CD14-positive monocyte (primary cell): ENCODE results near the gene RHCG. TPM values are rescaled to one million over a fixed set of nuclear protein-coding genes. Genes with fewer than 3 reads are reported as not detected.

Experiments used
- DNase-seq, 3 donors: peaks; one replicate each; pipeline ENCODE4 v3.0.0-alpha.2; 2011 to 2022
- H2AFZ ChIP-seq: 2 replicates; pipeline ENCODE4 v1.6.0; 2012; ENCODE audit warnings: mild to moderate bottlenecking, low read depth, low read length, inconsistent platforms; ENCODE audit not compliant: insufficient read depth, poor library complexity, severe bottlenecking
- H3K27ac ChIP-seq, 2 donors: 1 replicate in 1 of 2; 2 replicates in 1 of 2; pipeline ENCODE4 v1.5.1; 2012 to 2013; ENCODE audit warnings: low read length in 2 of 2, control low read depth in 1 of 2, inconsistent platforms in 1 of 2, low read depth in 1 of 2, mild to moderate bottlenecking in 1 of 2
- H3K27me3 ChIP-seq, 2 donors: one replicate each; pipeline versions ENCODE4 v1.6.0 to v1.6.1; 2011 to 2013; ENCODE audit warnings: low read length in 2 of 2; ENCODE audit not compliant: control insufficient read depth in 2 of 2, insufficient read depth in 2 of 2
- H3K36me3 ChIP-seq, 2 donors: replicated peaks in 1 of 2; 1 replicate in 1 of 2; 2 replicates in 1 of 2; pipeline versions ENCODE4 v1.5.1 to v1.6.1; 2012 to 2013; ENCODE audit warnings: low read length in 2 of 2, control low read depth in 1 of 2, inconsistent platforms in 1 of 2, mild to moderate bottlenecking in 1 of 2; ENCODE audit not compliant: insufficient read depth in 2 of 2, control insufficient read depth in 1 of 2
- H3K4me1 ChIP-seq, 2 donors: 1 replicate in 1 of 2; 2 replicates in 1 of 2; pipeline versions ENCODE4 v1.5.1 to v1.6.1; 2012 to 2013; ENCODE audit warnings: low read length in 2 of 2, control low read depth in 1 of 2, inconsistent platforms in 1 of 2, mild to moderate bottlenecking in 1 of 2, moderate library complexity in 1 of 2; ENCODE audit not compliant: insufficient read depth in 2 of 2, control insufficient read depth in 1 of 2
- H3K4me2 ChIP-seq: replicated peaks from 2 replicates; pipeline ENCODE3; 2012; ENCODE audit warnings: low read length, moderate library complexity, mild to moderate bottlenecking; ENCODE audit not compliant: poor library complexity, severe bottlenecking; ENCODE audit errors: extremely low read depth
- H3K4me3 ChIP-seq, 3 experiments: fragments of 200-600 bp in 1 of 3; sonication (generic) in 1 of 3; replicated peaks in 1 of 3; 1 replicate in 2 of 3; 2 replicates in 1 of 3; pipeline ENCODE4 v1.5.1; 2011 to 2013; ENCODE audit warnings: low read length in 3 of 3, mild to moderate bottlenecking in 3 of 3, control low read depth in 2 of 3, low read depth in 2 of 3, inconsistent platforms in 1 of 3, moderate library complexity in 1 of 3
- H3K79me2 ChIP-seq: 2 replicates; pipeline ENCODE4 v1.6.0; 2012; ENCODE audit warnings: mild to moderate bottlenecking, control low read depth, inconsistent platforms, low read length, moderate library complexity; ENCODE audit not compliant: insufficient read depth
- H3K9ac ChIP-seq: 2 replicates; pipeline ENCODE4 v1.6.0; 2017; ENCODE audit warnings: low read length, mild to moderate bottlenecking; ENCODE audit not compliant: insufficient read depth, poor library complexity, severe bottlenecking
- H3K9me3 ChIP-seq, 2 donors: replicated peaks in 1 of 2; 1 replicate in 1 of 2; 2 replicates in 1 of 2; pipeline versions ENCODE4 v1.5.1 to v1.6.1; 2012 to 2013; ENCODE audit warnings: low read length in 2 of 2, control low read depth in 1 of 2; ENCODE audit not compliant: control insufficient read depth in 1 of 2, insufficient read depth in 1 of 2
- H4K20me1 ChIP-seq: 2 replicates; pipeline ENCODE4 v1.6.0; 2012; ENCODE audit warnings: mild to moderate bottlenecking, low read length, control low read depth, moderate library complexity; ENCODE audit not compliant: insufficient read depth
- H3K27ac Mint-ChIP-seq, 7 donors: one replicate each; pipeline ENCODE4 v1.8.0; 2020; ENCODE audit warnings: mild to moderate bottlenecking in 7 of 7, mixed read lengths in 7 of 7, moderate library complexity in 6 of 7, inconsistent platforms in 2 of 7
- H3K27me3 Mint-ChIP-seq, 3 donors: one replicate each; pipeline ENCODE4 v1.8.0; 2021 to 2022; ENCODE audit warnings: low read depth in 3 of 3, mild to moderate bottlenecking in 3 of 3, mixed read lengths in 3 of 3, moderate library complexity in 3 of 3, inconsistent platforms in 1 of 3
- H3K36me3 Mint-ChIP-seq, 2 donors: one replicate each; pipeline ENCODE4 v1.8.0; 2020; ENCODE audit warnings: mixed read lengths in 2 of 2, inconsistent platforms in 1 of 2, mild to moderate bottlenecking in 1 of 2
- H3K4me1 Mint-ChIP-seq: one replicate; pipeline ENCODE4 v1.8.0; 2020; ENCODE audit warnings: mild to moderate bottlenecking, mixed read lengths
- H3K4me3 Mint-ChIP-seq, 2 donors: one replicate each; pipeline ENCODE4 v1.8.0; 2020; ENCODE audit warnings: mild to moderate bottlenecking in 2 of 2, mixed read lengths in 2 of 2, moderate library complexity in 1 of 2
- H3K9me3 Mint-ChIP-seq, 7 donors: one replicate each; pipeline ENCODE4 v1.8.0; 2020 to 2022; ENCODE audit warnings: mixed read lengths in 7 of 7, mild to moderate bottlenecking in 6 of 7, moderate library complexity in 6 of 7, inconsistent platforms in 2 of 7
- WGBS: methylation state at CpG from one replicate; pipeline ENCODE4 v1.1.5; 2013; ENCODE audit warnings: missing lambda C conversion rate; ENCODE audit not compliant: insufficient coverage; 5-methylcytosine and 5-hydroxymethylcytosine counted together
- intact Hi-C, 2 donors: fragments of 100-400 bp; cut with micrococcal nuclease; formaldehyde crosslinking; loops; one replicate each; pipeline versions ENCODE4 v1.15.0 to v1.15.1; 2023
- polyA plus RNA-seq, 3 donors: library from polyadenylated mRNA; depleted of rRNA in 1 of 3; unstranded in 2 of 3; stranded (reverse) in 1 of 3; fragments of 300-500 nt in 2 of 3; fragments of >200 nt in 1 of 3; fragmentation: Illumina TruSeq in 2 of 3; gene quantifications; 1 replicate in 2 of 3; 2 replicates in 1 of 3; pipeline ENCODE4 v1.2.3, GENCODE V29; 2012 to 2021
- TF ChIP-seq, protein P1 (sequence below): fragments of 200-600 bp; IDR thresholded peaks from one replicate; pipeline ENCODE4 v1.8.0; 2022; ENCODE audit warnings: antibody characterized with exemption, mild to moderate bottlenecking

RHCG gene
- polyA plus RNA-seq, 3 donors: not detected

DNA sequence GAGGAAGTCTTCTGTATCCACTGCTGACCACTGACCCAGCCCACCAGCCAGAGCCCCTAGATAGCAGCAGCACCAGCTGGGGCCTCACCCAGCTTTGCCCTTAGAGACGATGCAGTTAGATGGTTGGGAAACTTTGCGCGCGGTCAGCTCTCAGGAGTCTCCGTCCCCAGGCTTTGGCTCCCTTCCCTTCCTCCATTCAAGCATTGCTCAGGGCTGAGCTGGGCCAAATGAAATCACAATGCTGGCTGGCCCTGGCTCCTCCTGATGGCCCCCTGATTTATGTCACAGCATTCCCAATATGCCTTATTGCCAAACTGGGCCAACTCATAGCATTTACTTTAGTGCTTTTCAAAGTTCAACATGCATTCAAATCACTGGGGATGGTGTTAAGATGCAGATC lies 34.6 kb upstream of the RHCG start:
- Histone ChIP-seq H3K79me2 (no peaks in the 10 kb centered on the region), H3K9me3 (no peaks in the 10 kb centered on the region), H3K9ac (no peak overlapping the region), H3K27ac (no peak overlapping the region), H3K4me2 (no peak overlapping the region), H4K20me1 (no peaks in the 10 kb centered on the region), H3K36me3 (no peaks in the 10 kb centered on the region), H3K4me1 (no peaks in the 10 kb centered on the region), H3K4me3 (no peak overlapping the region), H3K27me3 (no peaks in the 10 kb centered on the region), H2AFZ (no peak overlapping the region)
- peaks cover 7 to 13% (median 7%) of the 10 kb centered on the region in 3 donors for H3K27me3 Mint-ChIP-seq
- no peaks in the 10 kb centered on the region for H3K4me1 Mint-ChIP-seq
- no peak overlapping the region for H3K4me3 Mint-ChIP-seq
- no peak overlapping the region for H3K27ac Mint-ChIP-seq
- H3K9me3 Mint-ChIP-seq: peaks cover 0 to 8% (median 5%) of the 10 kb centered on the region in 7 donors
- intact Hi-C loops: no loop called here
- no peaks in the 10 kb centered on the region for H3K36me3 Mint-ChIP-seq
- TF ChIP-seq, protein P1, sequence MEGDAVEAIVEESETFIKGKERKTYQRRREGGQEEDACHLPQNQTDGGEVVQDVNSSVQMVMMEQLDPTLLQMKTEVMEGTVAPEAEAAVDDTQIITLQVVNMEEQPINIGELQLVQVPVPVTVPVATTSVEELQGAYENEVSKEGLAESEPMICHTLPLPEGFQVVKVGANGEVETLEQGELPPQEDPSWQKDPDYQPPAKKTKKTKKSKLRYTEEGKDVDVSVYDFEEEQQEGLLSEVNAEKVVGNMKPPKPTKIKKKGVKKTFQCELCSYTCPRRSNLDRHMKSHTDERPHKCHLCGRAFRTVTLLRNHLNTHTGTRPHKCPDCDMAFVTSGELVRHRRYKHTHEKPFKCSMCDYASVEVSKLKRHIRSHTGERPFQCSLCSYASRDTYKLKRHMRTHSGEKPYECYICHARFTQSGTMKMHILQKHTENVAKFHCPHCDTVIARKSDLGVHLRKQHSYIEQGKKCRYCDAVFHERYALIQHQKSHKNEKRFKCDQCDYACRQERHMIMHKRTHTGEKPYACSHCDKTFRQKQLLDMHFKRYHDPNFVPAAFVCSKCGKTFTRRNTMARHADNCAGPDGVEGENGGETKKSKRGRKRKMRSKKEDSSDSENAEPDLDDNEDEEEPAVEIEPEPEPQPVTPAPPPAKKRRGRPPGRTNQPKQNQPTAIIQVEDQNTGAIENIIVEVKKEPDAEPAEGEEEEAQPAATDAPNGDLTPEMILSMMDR: no peak
- DNase-seq: no peak
- 86% methylated on average over 5 of the region's 5 CpGs for WGBS

DNA sequence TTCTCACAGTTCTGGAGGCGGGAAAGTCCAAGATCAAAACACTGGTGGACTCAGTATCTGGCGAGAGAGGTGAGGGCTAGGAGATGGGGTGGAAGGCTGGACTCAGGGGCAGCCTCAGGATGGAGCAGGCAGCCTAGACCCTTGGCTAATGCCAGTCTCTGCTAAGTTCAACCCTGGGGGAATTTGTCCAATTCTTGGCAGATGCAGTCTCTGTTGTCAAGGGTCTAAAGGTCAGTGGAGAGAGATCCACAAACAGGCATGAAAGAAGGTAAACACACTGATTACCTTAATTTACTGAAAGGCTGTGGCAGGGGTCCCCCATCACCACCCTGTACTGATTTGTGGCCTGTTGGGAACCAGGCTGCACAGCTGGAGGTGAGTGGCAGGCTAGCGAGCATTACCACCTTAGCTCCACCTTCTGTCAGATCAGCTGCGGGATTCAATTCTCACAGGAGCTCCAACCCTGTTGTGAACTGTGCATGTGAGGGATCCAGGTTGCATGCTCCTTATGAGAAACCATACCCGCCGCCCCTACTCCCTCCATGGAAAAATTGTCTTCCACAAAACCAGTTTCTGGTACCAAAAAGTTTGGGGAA lies 32.5 kb upstream of the RHCG start:
- Mint-ChIP-seq H3K4me3 (no peak overlapping the region), H3K27me3 (peaks cover 7 to 10% (median 10%) of the 10 kb centered on the region in 3 donors), H3K9me3 (peaks cover 0 to under 1% (median 0%) of the 10 kb centered on the region in 7 donors), H3K27ac (no peak overlapping the region), H3K4me1 (no peaks in the 10 kb centered on the region), H3K36me3 (no peaks in the 10 kb centered on the region)
- TF ChIP-seq, protein P1: no peak
- Histone ChIP-seq H3K4me2 (no peak overlapping the region), H3K4me3 (no peak overlapping the region), H3K9me3 (no peaks in the 10 kb centered on the region), H3K9ac (no peak overlapping the region), H3K36me3 (no peaks in the 10 kb centered on the region), H3K27ac (no peak overlapping the region), H3K79me2 (no peaks in the 10 kb centered on the region), H3K27me3 (no peaks in the 10 kb centered on the region), H3K4me1 (no peaks in the 10 kb centered on the region), H2AFZ (no peak overlapping the region), H4K20me1 (no peaks in the 10 kb centered on the region)
- WGBS: 89% methylated on average over 2 of the region's 6 CpGs
- no peak for DNase-seq
- intact Hi-C loops: no loop called here
